ENCODE measurements around the gene VRK2.
"Not testable (repeated sequence)": the region's sequence is repeated elsewhere in the genome, so short reads cannot be mapped to it uniquely, and the experiment has no call there.

The VRK2 gene

GRCh38 chr2:58110765-58111164, 64.2 kb downstream of the VRK2 start:
- DNase-seq = no peak

GRCh38 chr2:58113563-58113962, 67.0 kb downstream of the VRK2 start:
- not testable (repeated sequence) for DNase-seq

- no peak for DNase-seq
Measured at GRCh38 chr2:58120626-58121229, 74.1 kb downstream of the VRK2 start.

GRCh38 chr2:58122040-58122439, 75.4 kb downstream of the VRK2 start:
- no peak for DNase-seq

- no peak for DNase-seq
Measured at GRCh38 chr2:58122540-58122939, 75.9 kb downstream of the VRK2 start.

- no peak for DNase-seq
Measured at GRCh38 chr2:58127111-58127510, 80.5 kb downstream of the VRK2 start.

- no peak for DNase-seq
Measured at GRCh38 chr2:58130238-58130637, 83.6 kb downstream of the VRK2 start.

GRCh38 chr2:58131191-58132011, 84.8 kb downstream of the VRK2 start:
- no peak for DNase-seq

- no peak for DNase-seq
Measured at GRCh38 chr2:58133395-58133794, 86.8 kb downstream of the VRK2 start.

GRCh38 chr2:58135861-58136260, 89.3 kb downstream of the VRK2 start:
- DNase-seq = no peak

GRCh38 chr2:58137221-58137620, 90.6 kb downstream of the VRK2 start:
- DNase-seq = no peak

GRCh38 chr2:58137856-58138255, 91.2 kb downstream of the VRK2 start:
- DNase-seq = no peak

- DNase-seq = no peak
Measured at GRCh38 chr2:58138396-58139030, 91.9 kb downstream of the VRK2 start.

GRCh38 chr2:58140508-58141072, 94.0 kb downstream of the VRK2 start:
- DNase-seq = no peak

GRCh38 chr2:58145769-58146168, 99.2 kb downstream of the VRK2 start:
- DNase-seq = not testable (repeated sequence)

- no peak for DNase-seq
Measured at GRCh38 chr2:58146707-58147106, 100.1 kb downstream of the VRK2 start.

- no peak for DNase-seq
Measured at GRCh38 chr2:58155160-58155778, 108.7 kb downstream of the VRK2 start.

- no peak for DNase-seq
Measured at GRCh38 chr2:58156780-58157179, 110.2 kb downstream of the VRK2 start.

- DNase-seq = no peak
Measured at GRCh38 chr2:58157754-58158153, 111.1 kb downstream of the VRK2 start.

- DNase-seq = no peak
Measured at GRCh38 chr2:58158481-58158880, 111.9 kb downstream of the VRK2 start.

GRCh38 chr2:58163913-58164312, 117.3 kb downstream of the VRK2 start:
- DNase-seq = no peak

GRCh38 chr2:58168130-58168529, 121.5 kb downstream of the VRK2 start:
- DNase-seq = not testable (repeated sequence)

GRCh38 chr2:58169845-58170244, 123.2 kb downstream of the VRK2 start:
- not testable (repeated sequence) for DNase-seq

Data from amniotic stem cell (primary cell).